Measurements from ENCODE around the gene KRT33B. TPM values are rescaled to one million over a fixed set of nuclear protein-coding genes. Genes with fewer than 3 reads are reported as not detected.

KRT33B gene
- total and polyA plus RNA-seq, 2 of the 8 experiments (the other 6 are each of a cell fraction or from before 2014, with no cell fraction given): not detected

DNA sequence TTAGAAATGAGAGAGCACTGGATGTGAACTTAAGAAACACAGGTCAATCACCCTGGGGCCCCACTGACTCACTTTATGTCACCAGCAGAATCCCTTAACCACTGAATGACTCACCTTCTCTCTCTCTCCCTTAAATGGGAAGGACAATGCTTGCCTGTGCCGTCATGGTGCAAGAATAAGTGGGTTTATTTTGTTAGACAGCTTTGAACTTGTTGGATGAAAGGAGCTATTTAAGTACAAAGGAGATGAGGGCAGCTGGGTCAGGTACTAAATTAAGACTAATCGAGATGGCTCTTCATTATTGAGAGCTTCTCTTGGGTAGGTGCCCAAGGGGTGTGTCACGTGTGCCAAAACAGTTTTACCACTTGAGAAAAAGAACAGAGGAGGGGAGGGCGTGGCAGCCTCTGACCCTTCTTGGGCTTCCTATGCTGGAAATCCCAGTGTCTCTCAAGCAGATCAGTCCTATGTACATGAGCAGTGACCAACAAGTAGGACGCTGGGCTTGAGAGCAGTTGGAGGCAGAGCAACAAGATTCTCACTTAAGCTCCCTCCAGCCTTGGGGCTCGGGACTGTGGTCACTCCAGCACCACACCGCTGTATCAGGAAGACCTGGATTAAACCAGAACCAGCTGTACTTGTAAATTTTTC, 34.5 kb upstream of the KRT33B start:
- Histone ChIP-seq H2AFZ (ENCODE audit: low read length) (no peak overlapping the region), H3K79me2 (ENCODE audit: control insufficient read depth in 1 of 2, insufficient read depth in 2 of 2, low read length in 2 of 2) (no peaks in the 10 kb centered on the region), H3K9me3 (ENCODE audit: insufficient read depth in 2 of 2, low read depth in 1 of 2, low read length in 1 of 2) (no peaks in the 10 kb centered on the region), H4K8ac (ENCODE audit: extremely low read depth, insufficient read depth, low read length) (no peak overlapping the region), H2BK20ac (ENCODE audit: low read length) (no peak overlapping the region), H2AK5ac (ENCODE audit: low read depth, low read length) (no peak overlapping the region), H4K91ac (replicated peaks; ENCODE audit: insufficient read length, low read length) (no peak overlapping the region), H3K56ac (replicated peaks; ENCODE audit: insufficient read length, low read depth, low read length) (no peak overlapping the region), H3K9ac (replicated peaks in 1 of 4; ENCODE audit: extremely low read depth in 1 of 4, low read depth in 3 of 4, low read length in 3 of 4) (no peak overlapping the region), H3K4me2 (ENCODE audit: insufficient read depth in 1 of 2, low read depth in 2 of 2, low read length in 2 of 2) (no peak overlapping the region), H3K23me2 (ENCODE audit: low read depth, low read length) (no peaks in the 10 kb centered on the region), H3K36me3 (ENCODE audit: control insufficient read depth in 2 of 4, insufficient read depth in 4 of 4, low read length in 3 of 4) (no peaks in the 10 kb centered on the region), H3K4me3 (ENCODE audit: extremely low read depth in 1 of 4, insufficient read depth in 2 of 4, low read depth in 3 of 4, low read length in 4 of 4) (no peak overlapping the region), H3K27me3 (replicated peaks in 1 of 4; ENCODE audit: control insufficient read depth in 3 of 4, extremely low read depth in 1 of 4, insufficient read depth in 3 of 4, low read length in 3 of 4) (no peaks in the 10 kb centered on the region; a peak in 1 of 7 replicates), H4K5ac (ENCODE audit: insufficient read length, low read depth, low read length) (no peak overlapping the region), H3K18ac (ENCODE audit: extremely low read depth, low read length) (no peak overlapping the region), H2BK5ac (ENCODE audit: low read depth, low read length) (no peak overlapping the region), H2BK120ac (replicated peaks; ENCODE audit: low read depth, low read length) (no peak overlapping the region), H3K14ac (ENCODE audit: insufficient read length) (no peak overlapping the region), H3K4ac (replicated peaks; ENCODE audit: insufficient read length, low read depth, low read length) (no peak overlapping the region), H2BK15ac (ENCODE audit: low read length) (no peak overlapping the region), H2BK12ac (ENCODE audit: low read depth, low read length) (no peak overlapping the region), H4K20me1 (replicated peaks in 1 of 2; ENCODE audit: control insufficient read depth in 1 of 2, insufficient read depth in 2 of 2, low read length in 2 of 2) (no peaks in the 10 kb centered on the region), H3K27ac (ENCODE audit: low read depth, low read length) (no peak overlapping the region), H3K23ac (ENCODE audit: insufficient read length) (no peak overlapping the region), H3K79me1 (ENCODE audit: low read depth, low read length) (no peaks in the 10 kb centered on the region), H3K4me1 (replicated peaks in 1 of 4; ENCODE audit: control insufficient read depth in 3 of 4, insufficient read depth in 4 of 4, low read length in 3 of 4) (no peaks in the 10 kb centered on the region; a peak in 1 of 7 replicates)
- FAIRE-seq: no peak
- no peak for TF ChIP-seq CREB1 (IDR thresholded peaks at IDR 0.05)
- TF ChIP-seq, protein P1, sequence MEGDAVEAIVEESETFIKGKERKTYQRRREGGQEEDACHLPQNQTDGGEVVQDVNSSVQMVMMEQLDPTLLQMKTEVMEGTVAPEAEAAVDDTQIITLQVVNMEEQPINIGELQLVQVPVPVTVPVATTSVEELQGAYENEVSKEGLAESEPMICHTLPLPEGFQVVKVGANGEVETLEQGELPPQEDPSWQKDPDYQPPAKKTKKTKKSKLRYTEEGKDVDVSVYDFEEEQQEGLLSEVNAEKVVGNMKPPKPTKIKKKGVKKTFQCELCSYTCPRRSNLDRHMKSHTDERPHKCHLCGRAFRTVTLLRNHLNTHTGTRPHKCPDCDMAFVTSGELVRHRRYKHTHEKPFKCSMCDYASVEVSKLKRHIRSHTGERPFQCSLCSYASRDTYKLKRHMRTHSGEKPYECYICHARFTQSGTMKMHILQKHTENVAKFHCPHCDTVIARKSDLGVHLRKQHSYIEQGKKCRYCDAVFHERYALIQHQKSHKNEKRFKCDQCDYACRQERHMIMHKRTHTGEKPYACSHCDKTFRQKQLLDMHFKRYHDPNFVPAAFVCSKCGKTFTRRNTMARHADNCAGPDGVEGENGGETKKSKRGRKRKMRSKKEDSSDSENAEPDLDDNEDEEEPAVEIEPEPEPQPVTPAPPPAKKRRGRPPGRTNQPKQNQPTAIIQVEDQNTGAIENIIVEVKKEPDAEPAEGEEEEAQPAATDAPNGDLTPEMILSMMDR (IDR thresholded peaks at IDR 0.05; ENCODE audit: control extremely low read depth in 1 of 3, insufficient read depth in 1 of 3, low read depth in 1 of 3, low read length in 3 of 3): no peak
- no peak for TF ChIP-seq HDAC6 (IDR thresholded peaks at IDR 0.05; ENCODE audit: low read depth, low read length)
- no peak for TF ChIP-seq ASH2L (IDR thresholded peaks at IDR 0.05; ENCODE audit: low read length)
- no peak for DNase-seq (ENCODE audit: low read depth in 1 of 2, low spot score in 2 of 2)
- ChIA-PET CTCF (ENCODE audit: partially characterized antibody) (interaction anchor here (1.2 to 7.2 kb wide), 10 partner anchors 8 to 244 kb away, joined by 3 to 51 read pairs (median 6); no protein-coding TSS in a partner anchor), POLR2A (ENCODE audit: partially characterized antibody) (no interaction called here)
- WGBS, 2 experiments (ENCODE audit: extremely low coverage in 1 of 2, insufficient coverage in 1 of 2, insufficient read length in 1 of 2, insufficient replicate concordance in 2 of 2, low coverage in 1 of 2, low lambda C conversion rate in 2 of 2, missing lambda C conversion rate in 1 of 2): 92% methylated on average over 7 of the region's 7 CpGs; no CpG with 5 or more reads in 1 of the 2 experiments
